ENCODE measurements around the gene CCN5. TPM values are rescaled to one million over a fixed set of nuclear protein-coding genes. Genes with fewer than 3 reads are reported as not detected.
A peak's percentile ranks its signal among the peaks of the same experiment; 100 is the strongest.

The CCN5 gene
- total RNA-seq, 1 donor from 2014 or later = not detected

DNA sequence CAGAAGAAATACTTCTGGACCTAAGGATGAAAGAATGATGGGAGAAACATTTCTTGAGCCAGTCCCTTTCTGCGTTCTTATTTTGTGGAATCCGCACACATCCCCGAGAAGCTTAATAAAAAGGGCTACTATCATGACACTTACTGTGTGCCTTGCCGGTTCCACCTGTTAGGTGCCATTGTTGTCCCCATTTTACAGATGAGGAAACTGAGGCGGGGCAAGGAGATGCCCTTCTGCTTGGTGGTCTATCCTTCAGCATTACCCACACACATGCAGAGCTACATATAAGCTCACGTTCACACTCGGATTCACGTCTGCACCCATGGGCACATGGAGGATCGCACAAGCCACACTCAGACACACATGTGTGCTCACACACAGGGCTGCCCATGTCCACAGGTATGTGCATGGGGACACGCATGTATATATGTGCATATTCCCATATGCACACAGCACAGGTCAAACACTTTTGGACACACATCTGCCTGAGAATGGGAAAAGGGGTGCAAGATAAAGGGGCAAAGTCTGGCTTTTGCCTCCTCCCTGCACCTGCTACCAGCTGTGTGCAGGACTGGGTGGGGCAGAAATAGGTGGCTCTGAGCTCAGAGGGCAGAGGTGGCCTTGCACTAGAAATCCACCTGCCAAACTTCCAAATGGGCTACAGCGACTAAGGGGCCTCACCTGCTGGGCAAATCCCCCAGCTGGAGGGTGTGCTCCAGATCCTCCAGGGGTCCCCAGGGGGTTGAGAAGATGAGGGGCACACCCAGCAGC is 33.2 kb upstream of the CCN5 start:
- TF ChIP-seq, protein P1, sequence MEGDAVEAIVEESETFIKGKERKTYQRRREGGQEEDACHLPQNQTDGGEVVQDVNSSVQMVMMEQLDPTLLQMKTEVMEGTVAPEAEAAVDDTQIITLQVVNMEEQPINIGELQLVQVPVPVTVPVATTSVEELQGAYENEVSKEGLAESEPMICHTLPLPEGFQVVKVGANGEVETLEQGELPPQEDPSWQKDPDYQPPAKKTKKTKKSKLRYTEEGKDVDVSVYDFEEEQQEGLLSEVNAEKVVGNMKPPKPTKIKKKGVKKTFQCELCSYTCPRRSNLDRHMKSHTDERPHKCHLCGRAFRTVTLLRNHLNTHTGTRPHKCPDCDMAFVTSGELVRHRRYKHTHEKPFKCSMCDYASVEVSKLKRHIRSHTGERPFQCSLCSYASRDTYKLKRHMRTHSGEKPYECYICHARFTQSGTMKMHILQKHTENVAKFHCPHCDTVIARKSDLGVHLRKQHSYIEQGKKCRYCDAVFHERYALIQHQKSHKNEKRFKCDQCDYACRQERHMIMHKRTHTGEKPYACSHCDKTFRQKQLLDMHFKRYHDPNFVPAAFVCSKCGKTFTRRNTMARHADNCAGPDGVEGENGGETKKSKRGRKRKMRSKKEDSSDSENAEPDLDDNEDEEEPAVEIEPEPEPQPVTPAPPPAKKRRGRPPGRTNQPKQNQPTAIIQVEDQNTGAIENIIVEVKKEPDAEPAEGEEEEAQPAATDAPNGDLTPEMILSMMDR (conservative IDR thresholded peaks at IDR 0.05; ENCODE audit: low read depth, low read length) = no peak
- no peak for DNase-seq (ENCODE audit: low read depth)

DNA sequence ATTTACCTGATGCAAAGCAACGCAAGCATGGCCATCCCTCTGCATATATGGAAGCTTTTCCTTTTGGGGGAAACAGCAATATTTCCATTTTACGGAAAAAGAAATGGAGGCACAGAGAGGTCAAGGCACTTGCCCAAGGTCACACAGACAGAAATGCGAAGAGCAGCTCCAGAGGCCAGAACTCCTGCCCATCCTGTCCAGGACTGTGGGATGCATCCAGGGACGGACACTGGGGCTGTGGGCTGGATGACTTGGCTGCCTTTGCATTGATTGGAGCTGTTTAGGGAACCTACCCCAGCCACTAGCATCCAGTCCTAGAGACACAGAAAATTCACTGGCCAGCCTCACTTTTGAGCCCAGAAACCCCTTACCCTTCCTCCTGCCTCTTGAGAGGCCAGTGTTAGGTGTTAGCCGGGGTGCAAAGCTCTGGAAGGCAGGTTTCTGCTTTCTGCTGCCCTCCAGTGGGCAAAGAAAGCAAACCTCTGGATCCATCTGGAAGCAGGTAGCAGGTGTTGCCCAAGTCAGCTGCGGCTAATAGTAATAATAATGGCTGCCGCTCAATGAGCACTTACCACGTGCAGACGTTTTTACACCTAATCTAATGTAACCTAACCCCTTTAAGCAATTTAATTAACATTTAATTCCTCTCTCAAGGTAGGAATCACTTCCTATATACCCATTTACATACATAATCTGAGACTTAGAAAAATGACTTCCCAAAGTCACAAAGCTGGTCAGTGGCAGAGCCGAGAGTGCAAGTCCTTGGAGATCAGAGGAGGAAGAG is 31.7 kb upstream of the CCN5 start:
- no peak for DNase-seq (ENCODE audit: low read depth)
- H3K4me3 ChIP-seq (ENCODE audit: low read depth, low read length) = no peak overlapping the region
- TF ChIP-seq, protein P1 (conservative IDR thresholded peaks at IDR 0.05; ENCODE audit: low read depth, low read length) = peak; percentile 71

More for the DNA sequence above, 33.2 kb upstream of the CCN5 start:
- no peak overlapping the region for H3K4me3 ChIP-seq (ENCODE audit: low read depth, low read length)

DNA sequence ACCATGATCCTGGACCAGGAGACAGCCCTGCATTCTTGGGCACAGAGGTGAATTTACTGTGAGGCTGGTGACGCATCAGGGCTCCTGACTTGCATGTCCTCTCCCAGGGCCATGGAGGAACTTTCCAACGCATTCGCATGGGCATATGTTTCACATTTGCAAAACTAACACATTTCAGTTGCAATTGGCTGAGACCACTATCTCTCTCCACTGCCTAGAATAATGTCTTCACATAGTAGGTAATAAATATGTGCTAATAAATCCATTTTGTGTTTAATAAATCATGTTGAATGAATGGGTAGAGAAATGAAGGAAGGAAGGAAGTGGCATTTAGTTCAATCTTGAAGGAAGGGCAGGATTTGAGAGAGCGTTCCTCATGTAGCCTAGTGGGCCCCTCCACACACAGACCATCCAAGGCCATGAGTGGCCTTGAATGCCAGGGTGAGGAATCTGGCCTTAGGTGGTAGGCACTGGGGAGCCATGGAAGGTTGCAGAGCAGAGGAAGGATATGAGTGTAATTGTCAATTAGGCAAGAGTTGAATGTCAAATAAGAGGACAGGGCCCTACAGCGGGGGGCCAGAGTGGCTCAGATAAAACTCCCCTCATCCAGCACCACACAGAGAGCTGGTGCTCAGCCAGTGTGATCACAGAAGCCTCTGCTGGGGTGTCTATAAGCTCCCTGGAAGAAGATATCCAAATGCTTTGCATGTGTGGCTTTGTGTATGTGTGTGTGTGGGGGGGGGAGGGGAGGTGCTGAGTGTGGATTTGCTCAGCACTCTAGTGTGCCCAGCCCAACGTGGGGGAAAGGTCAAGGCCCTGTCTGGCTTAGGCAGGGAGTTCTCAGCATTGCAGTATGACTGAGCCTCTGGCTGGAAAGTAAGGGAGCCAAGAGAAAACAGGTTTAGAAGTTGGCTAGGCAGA is 30.9 kb upstream of the CCN5 start:
- no peak for DNase-seq (ENCODE audit: low read depth)
- no peak overlapping the region for H3K4me3 ChIP-seq (ENCODE audit: low read depth, low read length)
- TF ChIP-seq, protein P1 (conservative IDR thresholded peaks at IDR 0.05; ENCODE audit: low read depth, low read length) = no peak

DNA sequence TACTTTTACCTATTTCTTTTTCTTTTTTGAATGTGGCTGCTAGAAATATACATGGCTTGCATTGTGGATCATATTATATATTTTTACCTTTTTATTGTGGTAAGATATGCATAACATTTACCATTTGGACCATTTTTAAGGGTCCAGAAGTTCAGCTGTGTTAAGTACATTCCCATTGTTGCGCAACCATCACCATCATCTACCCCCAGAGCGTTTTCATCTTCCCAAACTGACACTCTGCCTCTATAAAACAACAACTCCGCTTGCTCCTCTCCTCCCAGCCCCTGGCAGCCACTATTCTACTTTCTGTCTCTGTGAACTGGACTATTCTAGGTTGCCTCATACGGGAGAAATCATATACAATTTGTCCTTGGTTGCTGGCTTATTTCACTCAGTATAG is 28.2 kb upstream of the CCN5 start:
- DNase-seq (ENCODE audit: low read depth) = no peak
- TF ChIP-seq, protein P1 (conservative IDR thresholded peaks at IDR 0.05; ENCODE audit: low read depth, low read length) = no peak
- no peak overlapping the region for H3K4me3 ChIP-seq (ENCODE audit: low read depth, low read length)

DNA sequence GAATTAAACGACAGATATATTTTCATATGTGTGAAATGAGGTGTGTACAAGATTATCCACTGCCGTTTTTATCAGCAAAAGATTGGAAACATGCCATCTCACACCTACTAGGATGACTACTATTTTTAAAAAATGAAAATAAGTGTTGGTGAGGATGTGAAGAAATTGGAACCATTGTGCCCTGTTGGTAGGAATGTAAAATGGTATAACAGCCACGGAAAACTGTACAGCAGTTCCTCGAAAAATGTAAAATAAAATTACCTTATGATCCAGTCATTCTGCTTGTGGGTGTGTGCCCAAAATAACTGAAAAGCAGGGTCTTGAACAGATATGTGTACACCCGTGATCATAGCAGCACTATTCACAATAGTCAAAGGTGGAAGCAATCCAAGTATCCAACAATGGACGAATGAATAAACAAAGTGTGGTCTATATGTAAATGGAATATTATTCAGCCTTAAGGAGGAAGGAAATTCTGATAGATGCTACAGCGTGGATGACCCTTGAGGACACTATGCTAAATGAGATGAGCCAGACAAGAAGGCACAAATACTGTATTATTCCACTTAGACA is 27.0 kb upstream of the CCN5 start:
- H3K4me3 ChIP-seq (ENCODE audit: low read depth, low read length) = no peak overlapping the region
- DNase-seq (ENCODE audit: low read depth) = no peak
- TF ChIP-seq, protein P1 (conservative IDR thresholded peaks at IDR 0.05; ENCODE audit: low read depth, low read length) = no peak

DNA sequence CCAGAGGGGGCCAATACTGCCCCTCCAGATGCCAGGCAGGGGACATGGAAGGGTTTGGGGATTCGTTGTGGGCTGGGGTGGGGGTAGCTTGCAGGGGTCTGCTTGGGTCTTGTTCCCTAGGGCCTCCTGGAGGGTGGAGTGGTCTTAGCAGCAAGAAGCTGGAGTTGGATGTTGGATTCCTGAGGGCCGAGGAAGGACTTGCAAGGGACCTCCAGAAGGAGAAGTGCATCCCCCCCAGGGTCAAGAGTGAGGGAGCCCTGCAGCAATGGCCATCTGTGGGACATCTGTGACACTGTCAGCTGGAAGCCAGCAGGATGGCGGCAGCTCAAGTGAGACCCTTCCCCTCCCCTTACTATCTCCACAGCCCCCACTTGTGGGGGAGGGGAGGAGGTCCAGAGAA is 25.4 kb upstream of the CCN5 start:
- H3K4me3 ChIP-seq (ENCODE audit: low read depth, low read length) = no peak overlapping the region
- DNase-seq (ENCODE audit: low read depth) = no peak
- TF ChIP-seq, protein P1 (conservative IDR thresholded peaks at IDR 0.05; ENCODE audit: low read depth, low read length) = no peak
